Endothelial cell (in vitro differentiated cells): ENCODE results near the gene KRTAP10-6. TPM values are rescaled to one million over a fixed set of nuclear protein-coding genes. Genes with fewer than 3 reads are reported as not detected.

Experiments
- DNase-seq: peaks from one replicate; pipeline ENCODE4 v3.0.0; 2021; ENCODE audit warnings: low spot score
- H3K27ac Mint-ChIP-seq: one replicate; pipeline ENCODE4 v1.8.0; 2021; ENCODE audit warnings: mixed read lengths, inconsistent platforms; ENCODE audit not compliant: unreplicated experiment
- H3K27me3 Mint-ChIP-seq: one replicate; pipeline ENCODE4 v1.8.0; 2021; ENCODE audit warnings: mild to moderate bottlenecking, moderate library complexity, mixed read lengths, inconsistent platforms; ENCODE audit not compliant: unreplicated experiment
- H3K36me3 Mint-ChIP-seq: one replicate; pipeline ENCODE4 v1.8.0; 2021; ENCODE audit warnings: mild to moderate bottlenecking, low read depth, mixed read lengths, inconsistent platforms; ENCODE audit not compliant: unreplicated experiment
- H3K4me1 Mint-ChIP-seq: one replicate; pipeline ENCODE4 v1.8.0; 2021; ENCODE audit warnings: mild to moderate bottlenecking, mixed read lengths, inconsistent platforms; ENCODE audit not compliant: unreplicated experiment
- H3K4me3 Mint-ChIP-seq: one replicate; pipeline ENCODE4 v1.8.0; 2021; ENCODE audit warnings: mild to moderate bottlenecking, mixed read lengths, inconsistent platforms; ENCODE audit not compliant: unreplicated experiment
- H3K9me3 Mint-ChIP-seq: one replicate; pipeline ENCODE4 v1.8.0; 2021; ENCODE audit warnings: mixed read lengths, inconsistent platforms; ENCODE audit not compliant: unreplicated experiment
- CTCF ChIP-seq: fragments of 200-600 bp; sonication (generic); IDR thresholded peaks from one replicate; pipeline ENCODE4 v1.5.0; 2021; ENCODE audit warnings: antibody characterized with exemption; ENCODE audit not compliant: unreplicated experiment
- total RNA-seq: library from RNA; stranded (reverse); fragmentation: NEBNext Ultra II Directional; extraction: Animal tissue kit (Norgen Biotek cat#: 25700); gene quantifications from one replicate; pipeline ENCODE4 v1.2.1, GENCODE V29; 2021; ENCODE audit not compliant: unreplicated experiment

Gene KRTAP10-6
- total RNA-seq, 1 donor from 2014 or later = not detected

- Mint-ChIP-seq H3K9me3 (no peaks in the 10 kb centered on the region), H3K4me1 (no peaks in the 10 kb centered on the region), H3K4me3 (no peak within 1 kb of the TSS), H3K27me3 (peaks cover 5% of the 10 kb centered on the region), H3K36me3 (peaks cover under 1% of the 10 kb centered on the region), H3K27ac (no peak within 1 kb of the TSS)
- no peak for DNase-seq
- TF ChIP-seq CTCF = no peak
These were observed 44.9 kb upstream of the KRTAP10-6 start, which contains the start of gene KRTAP10-10 for GRCh38 chr21:44637018-44637850. TSS of gene KRTAP10-10 (plus strand) at chr21:44637356. CDS start at chr21:44637418, 62 bp downstream.

DNA sequence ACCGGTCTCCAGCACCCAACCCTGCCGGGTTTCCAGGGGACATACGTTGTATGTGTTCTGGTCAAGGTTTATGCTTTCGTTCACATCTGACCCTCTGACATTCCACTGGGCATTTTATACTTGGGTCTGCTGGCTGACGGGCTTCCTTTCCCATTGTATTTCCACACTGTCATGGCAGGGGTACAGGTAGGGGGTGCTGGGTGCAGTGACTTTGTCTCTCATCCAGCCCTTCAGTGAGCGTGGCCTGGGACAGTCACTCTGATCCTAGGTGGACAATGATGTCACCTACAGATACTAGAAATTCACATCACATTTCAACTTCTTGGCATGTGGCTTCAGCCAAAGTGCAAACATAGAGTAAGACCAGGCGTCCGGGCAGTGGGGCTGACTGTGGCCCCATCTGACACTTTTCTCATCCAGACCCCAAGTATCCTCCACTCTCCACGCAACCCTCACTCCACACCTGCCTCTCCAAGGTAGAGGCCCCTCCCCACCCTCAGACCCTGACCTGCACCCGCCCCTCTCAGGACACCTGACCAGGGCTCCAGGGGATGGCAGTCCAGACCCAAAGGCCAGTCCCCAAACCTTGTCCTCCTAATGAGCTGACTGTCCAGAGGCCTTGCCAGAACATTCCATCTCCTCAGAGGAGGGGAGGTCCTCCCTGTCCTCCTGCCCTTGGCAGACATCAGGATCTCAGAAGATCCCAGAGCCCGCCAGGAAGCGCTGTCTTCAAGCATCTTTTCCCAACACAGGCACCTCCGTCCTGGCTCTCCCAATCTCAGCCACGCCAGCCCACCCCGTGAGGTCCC, 44.1 kb upstream of the KRTAP10-6 start:
- Mint-ChIP-seq H3K4me3 (no peak overlapping the region), H3K27me3 (peaks cover 5% of the 10 kb centered on the region), H3K9me3 (peaks cover 4% of the 10 kb centered on the region), H3K4me1 (no peaks in the 10 kb centered on the region), H3K27ac (no peak overlapping the region), H3K36me3 (peaks cover 8% of the 10 kb centered on the region)
- DNase-seq = no peak
- TF ChIP-seq CTCF = no peak

DNA sequence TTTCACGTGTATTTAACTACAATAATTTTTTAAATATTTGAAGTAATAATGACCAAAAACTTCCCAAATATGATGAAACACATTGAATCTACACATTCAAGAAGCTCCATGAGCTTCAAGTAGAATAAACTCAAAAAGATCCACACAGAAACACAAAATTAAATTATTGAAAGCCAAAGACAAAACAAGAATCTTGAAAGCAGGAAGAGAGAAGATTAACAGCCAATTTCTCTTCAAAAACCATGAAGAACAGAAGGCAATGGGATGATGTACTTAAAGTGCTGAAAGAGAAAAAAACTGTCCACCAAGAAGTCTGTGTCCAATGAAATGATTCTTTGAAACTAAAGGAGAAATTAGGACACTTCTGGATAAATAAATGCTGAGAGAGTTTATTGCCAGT, 39.8 kb upstream of the KRTAP10-6 start:
- no peak overlapping the region for H3K27ac Mint-ChIP-seq
- TF ChIP-seq CTCF = no peak
- H3K4me3 Mint-ChIP-seq = no peak overlapping the region
- peaks cover 2% of the 10 kb centered on the region for H3K4me1 Mint-ChIP-seq
- DNase-seq = no peak
- peaks cover 6% of the 10 kb centered on the region for H3K27me3 Mint-ChIP-seq
- peaks cover 4% of the 10 kb centered on the region for H3K9me3 Mint-ChIP-seq
- peaks cover 8% of the 10 kb centered on the region for H3K36me3 Mint-ChIP-seq

DNA sequence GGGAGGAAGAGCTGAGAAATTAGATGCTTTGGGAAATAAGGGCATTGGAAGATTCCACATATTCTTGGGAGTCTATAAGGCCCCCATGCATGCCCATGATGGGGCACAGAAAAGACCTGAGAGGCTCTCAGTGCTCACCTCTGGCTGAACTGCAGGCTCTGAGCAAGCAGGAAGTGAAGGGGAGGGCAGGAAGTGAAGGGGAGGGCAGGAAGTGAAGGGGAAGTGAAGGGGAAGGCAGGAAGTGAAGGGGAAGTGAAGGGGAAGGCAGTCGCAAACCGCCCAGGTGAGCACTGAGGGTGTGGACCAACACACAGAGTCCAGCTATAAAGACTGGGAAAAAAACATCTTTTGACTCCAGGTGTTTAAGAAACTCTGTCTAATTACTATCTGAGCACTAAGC, 38.1 kb upstream of the KRTAP10-6 start:
- peaks cover 4% of the 10 kb centered on the region for H3K27me3 Mint-ChIP-seq
- no peak overlapping the region for H3K4me3 Mint-ChIP-seq
- peaks cover 8% of the 10 kb centered on the region for H3K36me3 Mint-ChIP-seq
- DNase-seq = no peak
- TF ChIP-seq CTCF = no peak
- peaks cover 2% of the 10 kb centered on the region for H3K4me1 Mint-ChIP-seq
- H3K9me3 Mint-ChIP-seq = peaks cover 4% of the 10 kb centered on the region
- no peak overlapping the region for H3K27ac Mint-ChIP-seq
